SK-N-MC (cell line): ENCODE results near the gene TLR9.

ENCODE experiments used
- EZH2 ChIP-seq: fragments of 200-600 bp; sonication (generic); IDR thresholded peaks from one replicate; pipeline ENCODE4 v1.6.1; 2017; ENCODE audit warnings: antibody characterized with exemption
- FOXP2 ChIP-seq: optimal IDR thresholded peaks from 2 replicates; pipeline ENCODE3; 2011; ENCODE audit warnings: mild to moderate bottlenecking, moderate library complexity; ENCODE audit not compliant: insufficient read depth; ENCODE audit errors: extremely low read length, control extremely low read depth
- POLR2AphosphoS5 ChIP-seq: IDR thresholded peaks from 2 replicates; pipeline ENCODE4 v1.6.1; 2012; ENCODE audit warnings: mild to moderate bottlenecking, low read depth, low read length, borderline replicate concordance

GRCh38 chr3:52204337-52205073 is 20.9 kb downstream of the TLR9 start:
- TF ChIP-seq EZH2: no peak
- no peak for TF ChIP-seq FOXP2
- no peak for TF ChIP-seq POLR2AphosphoS5
